OCI-M2 (cell line): ENCODE measurements around the gene TNFAIP2.
"Not testable (repeated sequence)": the region's sequence is repeated elsewhere in the genome, so short reads cannot be mapped to it uniquely, and the experiment has no call there.

Experiments used
- DNase-seq: peaks from one replicate; lab custom pipeline; 2025; ENCODE audit not compliant: unreplicated experiment; lab: John Stamatoyannopoulos, UW

The TNFAIP2 gene

DNA sequence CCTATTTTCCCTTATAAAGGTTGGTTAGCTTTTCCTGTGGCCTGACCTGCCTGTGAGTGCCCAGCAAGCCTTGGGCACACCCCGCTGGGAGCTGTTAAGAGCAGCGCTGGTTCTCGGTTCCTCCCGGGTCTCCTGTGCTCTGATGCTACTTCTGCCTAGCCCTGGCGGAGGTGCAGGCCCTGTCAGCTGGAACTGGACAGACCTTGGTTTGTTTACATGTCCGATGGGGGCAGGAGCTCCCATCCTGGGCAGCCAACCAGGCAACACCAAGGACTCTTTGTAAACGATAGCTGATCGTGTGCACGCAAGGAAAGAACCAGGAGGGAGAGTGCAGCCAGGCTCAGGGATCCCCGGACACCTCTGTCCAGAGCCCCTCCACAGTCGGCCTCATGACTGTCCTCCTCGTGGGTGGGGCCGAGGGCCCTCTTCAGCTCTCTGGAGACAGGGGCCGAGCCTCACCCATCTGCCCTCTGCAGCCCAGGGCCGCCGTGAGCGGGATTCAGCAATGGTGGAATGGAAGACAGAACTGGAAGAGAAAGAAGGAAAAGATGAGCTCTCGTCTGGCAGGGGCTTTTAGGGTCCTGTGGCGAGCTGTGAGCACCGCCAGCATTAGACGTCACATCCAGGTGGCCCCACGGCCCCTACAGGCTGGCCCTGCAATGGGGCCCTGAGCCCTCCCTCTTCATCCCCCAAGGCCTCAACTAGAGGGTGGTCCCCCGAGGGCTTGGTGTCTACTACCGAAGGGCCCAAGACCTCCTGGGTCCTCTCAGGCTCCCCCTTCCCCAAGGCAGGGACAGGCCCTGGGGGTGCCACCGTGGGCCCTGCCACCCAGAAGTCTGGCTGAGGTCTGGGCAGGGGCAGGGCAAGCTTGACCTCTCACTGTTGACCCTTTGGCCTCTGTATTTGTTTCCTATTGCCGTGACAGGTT lies 12.3 kb downstream of the TNFAIP2 start:
- DNase-seq, result no peak

DNA sequence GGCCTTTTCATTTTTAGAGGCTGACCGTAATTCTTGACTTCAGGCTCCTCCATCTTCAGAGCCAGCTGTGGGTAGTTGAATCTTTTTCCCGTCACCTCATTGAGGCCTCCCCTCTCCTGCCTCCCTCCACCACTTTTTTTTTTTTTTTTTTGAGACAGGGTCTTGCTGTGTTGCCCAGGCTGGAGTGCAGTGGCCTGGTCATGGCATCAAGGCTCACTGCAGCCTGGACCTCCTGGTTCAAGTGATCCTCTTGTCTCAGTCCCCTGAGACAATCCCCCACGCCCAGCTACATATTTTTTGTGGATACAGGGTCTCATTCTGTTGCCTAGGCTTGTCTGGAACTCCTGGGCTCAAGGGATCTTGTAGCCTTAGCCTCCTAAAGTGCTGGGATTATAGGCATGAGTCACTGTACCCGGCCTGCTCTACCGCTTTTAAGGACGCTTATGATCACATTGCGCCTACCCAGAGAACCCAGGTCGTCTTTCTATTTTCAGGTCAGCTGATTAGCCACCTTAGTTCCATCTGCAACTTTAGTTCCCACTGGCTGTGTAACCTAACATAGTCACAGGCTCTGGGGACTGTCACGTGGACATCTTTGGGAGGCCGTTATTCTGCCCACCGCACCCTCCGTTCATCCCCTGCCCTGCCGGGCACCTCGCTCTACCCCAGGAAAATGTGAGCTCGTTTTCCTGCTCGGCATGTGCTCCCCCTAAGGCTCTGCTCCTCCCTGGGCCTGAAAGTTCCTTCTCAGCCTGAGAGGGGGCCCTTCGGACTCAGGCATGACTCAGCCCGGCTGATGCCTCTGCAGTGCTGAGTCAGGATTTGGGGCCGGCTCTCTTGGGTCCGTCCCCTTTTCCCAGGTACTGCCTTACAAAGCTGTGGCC lies 13.4 kb downstream of the TNFAIP2 start:
- DNase-seq, result no peak

DNA sequence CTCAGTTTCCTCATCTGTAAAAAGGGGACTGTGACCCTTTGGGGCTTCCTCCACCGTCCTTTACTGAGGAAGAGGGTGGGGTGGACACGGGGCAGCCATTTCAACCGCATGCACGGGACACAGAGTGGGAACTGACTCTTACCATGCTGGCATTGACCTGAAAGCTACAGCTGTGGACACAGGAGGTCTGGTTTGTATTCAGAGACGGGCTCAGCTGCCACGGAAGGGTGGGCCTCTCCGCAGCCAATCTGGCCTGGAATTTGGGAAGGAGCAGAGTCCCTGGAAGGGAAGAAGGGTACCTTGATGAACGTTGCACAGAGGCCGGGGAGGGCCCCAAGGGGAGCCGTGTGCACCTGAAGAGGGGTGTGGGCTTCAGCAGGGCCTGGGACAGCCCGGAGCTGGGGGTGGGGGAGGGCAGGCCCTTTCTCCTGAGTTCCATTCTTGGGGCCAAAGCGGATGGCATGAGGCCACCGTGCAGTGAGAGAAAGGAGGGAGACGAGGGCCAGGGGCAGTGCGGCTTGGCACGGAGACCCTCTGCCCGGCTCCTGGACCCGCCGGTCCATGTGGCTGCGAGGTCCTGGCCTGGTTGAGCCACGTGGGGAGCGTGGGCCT lies 14.5 kb downstream of the TNFAIP2 start:
- DNase-seq, result no peak

DNA sequence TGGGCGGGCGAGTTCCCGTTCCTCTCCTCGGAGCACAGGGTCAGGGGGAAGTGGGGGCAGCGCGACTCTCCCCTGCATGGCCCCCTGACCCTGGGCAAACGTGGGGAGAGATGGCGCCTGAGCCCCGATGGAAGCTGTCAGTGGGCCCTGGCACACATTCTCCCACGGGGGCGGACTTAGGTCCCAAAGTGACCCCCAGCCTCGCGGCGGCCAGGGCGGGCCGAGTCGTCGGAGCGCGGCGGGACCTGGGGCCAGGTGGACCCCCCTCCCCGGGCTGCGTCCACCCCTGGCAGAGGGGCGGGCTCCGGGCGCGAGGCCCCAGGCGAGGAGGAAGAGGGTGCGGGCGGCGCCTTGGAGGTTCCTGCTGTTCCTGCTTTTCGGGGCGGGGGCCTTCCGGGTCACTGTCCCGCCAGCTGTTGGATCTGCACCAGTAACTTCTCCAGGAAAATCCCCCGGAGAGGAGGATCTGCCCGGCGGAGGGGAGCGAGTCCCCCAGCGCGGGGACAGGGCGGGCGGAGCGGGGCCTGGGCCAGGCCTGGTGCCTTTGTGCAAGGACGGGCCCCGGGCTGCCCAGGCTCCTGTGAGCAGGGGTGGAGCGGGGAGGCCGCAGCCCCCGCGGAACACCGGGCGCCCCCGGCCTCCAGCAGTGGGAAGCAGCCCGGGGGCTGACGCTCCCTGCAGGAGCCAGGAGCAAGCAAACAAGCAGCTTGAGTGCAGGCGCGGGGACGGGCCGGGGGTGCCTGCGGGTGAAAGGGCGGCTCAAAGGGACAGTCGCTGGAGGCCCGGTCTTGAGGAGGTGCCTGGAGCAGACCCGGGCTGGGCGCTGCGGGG lies 15.3 kb downstream of the TNFAIP2 start:
- DNase-seq, result no peak

DNA sequence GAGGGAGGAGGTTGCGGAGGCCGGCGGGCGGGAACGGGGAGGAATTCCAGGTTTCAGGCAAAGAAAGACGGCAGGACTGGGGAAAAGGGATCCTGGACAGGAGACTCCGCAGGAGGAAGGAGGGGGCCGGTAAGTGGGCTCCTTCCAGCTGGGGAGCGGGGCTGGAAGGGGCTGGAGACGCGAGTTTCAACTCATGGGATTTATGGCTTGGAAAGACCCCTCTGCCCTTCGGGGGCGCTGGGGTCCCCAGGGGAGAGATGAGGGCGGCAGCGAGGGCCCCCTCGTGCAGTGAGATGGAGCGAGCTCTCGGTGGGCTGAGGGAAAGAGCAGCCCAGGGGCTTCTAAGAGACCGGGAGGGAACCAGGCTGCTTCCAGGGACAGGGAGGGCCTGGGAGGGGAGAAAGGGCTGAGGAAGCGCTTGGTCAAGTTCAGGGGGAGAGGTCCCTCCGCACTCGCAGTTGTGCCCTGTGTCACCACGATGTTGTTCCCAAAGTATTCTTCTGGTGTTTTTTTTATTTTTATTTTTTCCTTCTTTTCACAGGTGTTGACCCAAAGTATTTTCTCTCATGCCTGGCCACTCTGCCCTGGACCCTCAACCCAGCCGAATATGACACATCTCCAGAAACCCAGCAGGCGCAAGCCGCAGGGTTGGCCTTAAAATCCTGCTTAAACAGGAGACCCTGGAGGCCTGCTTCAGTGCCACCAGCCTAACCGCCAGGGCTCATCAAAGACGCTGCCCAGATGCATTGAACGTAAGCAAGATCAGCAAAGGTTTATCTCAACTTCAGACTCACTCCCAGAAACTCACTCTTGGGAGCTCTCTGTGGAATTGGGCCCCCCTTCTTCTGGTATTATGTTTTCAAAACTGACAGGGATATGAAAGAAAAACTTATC lies 16.1 kb downstream of the TNFAIP2 start:
- no peak for DNase-seq

DNA sequence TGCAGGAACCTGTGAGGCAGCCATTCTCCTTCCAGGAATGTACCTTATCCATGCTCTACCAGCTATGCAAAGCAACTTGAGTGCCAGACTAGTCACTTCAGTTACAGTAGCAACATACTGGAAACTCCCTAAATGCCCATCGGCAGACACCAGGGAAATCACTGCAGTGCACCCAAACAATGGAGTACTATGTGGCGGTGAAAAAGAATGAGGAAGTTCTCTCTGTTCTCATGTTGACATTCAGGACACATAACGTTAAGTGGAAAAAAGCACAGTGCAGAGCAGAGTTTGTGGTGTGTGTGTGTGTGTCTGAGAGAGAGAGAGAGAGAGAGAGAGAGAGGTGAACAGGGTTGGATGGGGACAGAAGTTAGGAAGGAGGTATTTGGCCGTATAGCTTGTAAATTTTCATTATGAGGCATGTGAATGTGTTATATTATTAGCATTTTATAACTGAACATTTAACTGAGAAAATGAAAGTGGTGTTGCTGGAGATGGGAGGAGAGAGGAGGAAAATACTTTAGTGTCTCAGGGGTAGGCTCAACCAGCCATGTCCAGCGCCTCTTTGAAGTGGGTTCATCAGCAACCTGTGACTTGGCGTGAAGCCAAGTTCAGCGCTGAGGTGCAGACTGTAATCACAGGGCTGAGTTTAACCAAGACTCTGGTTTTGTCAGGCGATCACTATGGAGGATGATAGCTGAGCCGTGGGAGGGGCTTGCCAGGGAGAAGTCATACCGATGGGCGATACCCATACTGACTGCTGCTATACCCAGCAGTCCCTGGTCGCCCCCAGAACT lies 17.3 kb downstream of the TNFAIP2 start:
- no peak for DNase-seq

DNA sequence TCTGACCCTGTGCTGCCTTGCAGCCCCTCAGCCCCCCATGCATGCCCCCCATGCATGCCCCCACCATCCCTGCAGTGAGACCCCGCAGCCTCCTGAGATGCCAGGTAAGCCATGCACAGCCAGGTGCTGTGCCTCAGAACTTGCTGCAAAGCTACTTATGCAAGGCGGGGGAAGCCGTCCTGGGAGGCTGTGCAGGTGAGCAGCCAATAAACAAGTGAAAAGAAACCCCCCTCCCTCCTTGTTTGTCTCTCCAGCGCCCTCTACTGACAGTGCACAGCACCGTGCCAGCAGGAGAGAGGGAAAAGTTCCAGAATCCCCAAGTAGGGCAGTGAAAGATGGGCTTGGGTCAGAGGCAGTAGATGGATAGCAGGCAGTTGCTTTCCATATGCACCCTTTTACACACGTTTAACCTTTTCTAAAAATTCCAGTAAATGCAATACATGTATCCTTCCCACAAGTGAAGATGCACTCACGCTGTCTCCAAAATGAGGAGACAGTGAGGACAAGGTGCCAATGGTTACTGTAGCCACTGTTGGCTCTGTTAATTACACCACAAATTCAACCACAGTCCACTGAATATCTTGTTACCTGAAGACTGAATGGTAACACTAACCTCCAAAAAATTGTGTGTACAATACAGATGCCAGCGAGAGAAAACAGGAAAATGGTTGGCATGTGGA lies 18.0 kb downstream of the TNFAIP2 start:
- no peak for DNase-seq

DNA sequence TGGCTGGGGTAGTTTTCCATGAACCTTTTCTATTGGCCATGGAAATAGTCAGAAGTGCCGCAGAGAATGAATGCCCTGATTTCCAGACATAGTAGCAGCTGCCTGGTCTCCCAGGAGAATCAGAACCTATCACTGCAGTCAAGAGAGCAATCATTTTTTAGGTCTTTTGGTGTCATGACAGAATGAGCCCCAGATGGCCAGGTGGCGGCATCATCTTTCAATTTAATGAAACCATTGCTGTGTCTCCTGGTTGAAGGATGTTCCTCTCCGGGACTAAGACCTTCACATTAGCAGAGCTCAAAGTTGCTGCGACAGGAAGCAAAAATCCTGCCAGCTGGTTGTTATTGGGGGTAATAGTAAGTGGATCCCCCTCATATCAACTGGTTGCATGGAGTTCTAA lies 18.8 kb downstream of the TNFAIP2 start:
- DNase-seq, result no peak

DNA sequence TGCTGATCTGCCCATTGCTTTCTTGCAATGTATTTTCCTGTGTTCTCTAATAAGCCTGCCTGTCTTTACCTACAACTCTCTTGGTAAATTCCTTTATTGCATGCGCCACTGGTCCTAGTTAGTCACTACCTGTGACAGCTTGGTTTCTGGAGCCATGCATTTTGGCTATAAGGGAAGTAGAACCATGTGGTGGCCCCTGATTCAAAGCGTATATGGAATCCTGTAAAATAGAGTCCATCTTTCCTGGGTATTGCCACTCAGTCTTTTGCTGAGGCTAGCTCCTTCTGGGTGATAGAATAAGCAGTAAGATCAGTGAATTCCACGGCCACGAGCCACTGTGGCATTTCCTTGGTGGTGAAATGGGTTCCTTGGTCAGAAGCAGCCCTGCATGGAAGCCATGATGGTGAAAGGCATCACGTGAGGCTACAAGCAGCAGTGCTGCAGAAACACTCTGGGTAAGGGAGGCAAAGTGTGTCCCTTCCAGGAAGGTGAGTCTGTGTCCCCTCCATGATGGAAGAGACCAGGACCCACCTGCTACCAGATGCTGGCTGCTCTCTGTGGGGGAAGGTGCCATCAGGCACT lies 19.6 kb downstream of the TNFAIP2 start:
- no peak for DNase-seq

DNA sequence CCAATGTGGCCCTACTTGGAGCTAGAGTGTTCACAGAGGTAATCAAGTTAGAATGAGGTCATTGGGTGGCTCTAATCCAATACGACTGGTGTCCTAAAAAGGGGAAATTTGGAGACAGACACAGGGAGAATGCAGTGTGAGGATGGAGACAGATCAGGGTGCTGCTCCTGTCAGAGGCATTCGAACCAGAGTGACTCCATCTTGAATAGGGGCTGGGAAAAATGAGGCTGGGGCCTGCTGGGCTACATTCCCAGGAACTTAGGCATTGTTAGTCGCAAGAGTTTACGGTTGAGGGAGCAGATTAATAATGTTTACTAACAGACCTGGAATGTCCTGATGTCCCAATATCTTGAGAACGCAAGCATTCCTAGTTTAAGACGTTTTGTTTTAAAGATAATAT lies 20.2 kb downstream of the TNFAIP2 start:
- no peak for DNase-seq

DNA sequence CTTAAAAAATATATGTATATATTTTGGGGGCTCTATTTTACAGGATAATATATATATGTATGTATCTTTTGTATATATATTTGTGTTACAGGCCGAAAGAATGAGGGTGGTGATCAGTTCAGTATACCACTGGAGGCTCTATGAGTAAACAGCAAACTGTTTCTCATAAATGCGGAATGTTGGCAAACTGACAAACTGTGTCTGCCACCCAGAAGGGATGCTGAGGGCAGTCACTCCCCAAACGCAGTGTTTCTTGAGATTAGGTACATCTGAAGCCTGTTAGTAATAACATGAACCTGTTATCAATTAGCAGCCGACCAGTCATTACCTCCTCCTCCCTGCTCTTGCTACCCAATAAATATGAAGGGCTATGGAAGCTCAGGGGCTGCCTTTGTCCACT lies 20.8 kb downstream of the TNFAIP2 start:
- DNase-seq, result no peak

DNA sequence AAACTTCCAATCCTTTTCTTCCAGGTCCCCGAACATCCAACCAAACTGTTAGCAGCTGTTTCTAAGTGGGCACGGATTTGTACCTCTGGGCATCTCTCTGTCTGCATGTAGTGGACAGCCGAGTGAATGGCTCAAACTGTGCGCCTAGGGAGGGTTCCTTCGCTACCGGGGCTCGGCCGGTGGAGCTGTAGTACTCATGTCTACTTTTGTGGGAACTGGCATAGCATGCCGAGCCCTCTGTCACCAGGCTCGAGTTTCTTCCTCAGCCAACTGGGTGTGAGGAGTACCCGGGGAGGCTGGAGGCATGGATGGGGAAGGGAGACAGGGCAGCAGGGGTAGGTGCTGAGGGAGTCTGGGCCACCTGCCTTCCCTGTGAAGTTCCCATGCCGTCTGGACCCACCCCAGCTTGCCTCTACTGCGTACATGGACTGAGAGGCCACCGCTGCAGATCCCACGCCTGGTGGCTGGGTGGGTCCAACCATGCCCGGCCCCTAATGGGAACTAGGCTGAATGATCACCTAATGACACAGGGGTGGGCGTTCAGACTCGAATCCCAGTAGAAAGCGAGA lies 23.0 kb downstream of the TNFAIP2 start:
- no peak for DNase-seq

DNA sequence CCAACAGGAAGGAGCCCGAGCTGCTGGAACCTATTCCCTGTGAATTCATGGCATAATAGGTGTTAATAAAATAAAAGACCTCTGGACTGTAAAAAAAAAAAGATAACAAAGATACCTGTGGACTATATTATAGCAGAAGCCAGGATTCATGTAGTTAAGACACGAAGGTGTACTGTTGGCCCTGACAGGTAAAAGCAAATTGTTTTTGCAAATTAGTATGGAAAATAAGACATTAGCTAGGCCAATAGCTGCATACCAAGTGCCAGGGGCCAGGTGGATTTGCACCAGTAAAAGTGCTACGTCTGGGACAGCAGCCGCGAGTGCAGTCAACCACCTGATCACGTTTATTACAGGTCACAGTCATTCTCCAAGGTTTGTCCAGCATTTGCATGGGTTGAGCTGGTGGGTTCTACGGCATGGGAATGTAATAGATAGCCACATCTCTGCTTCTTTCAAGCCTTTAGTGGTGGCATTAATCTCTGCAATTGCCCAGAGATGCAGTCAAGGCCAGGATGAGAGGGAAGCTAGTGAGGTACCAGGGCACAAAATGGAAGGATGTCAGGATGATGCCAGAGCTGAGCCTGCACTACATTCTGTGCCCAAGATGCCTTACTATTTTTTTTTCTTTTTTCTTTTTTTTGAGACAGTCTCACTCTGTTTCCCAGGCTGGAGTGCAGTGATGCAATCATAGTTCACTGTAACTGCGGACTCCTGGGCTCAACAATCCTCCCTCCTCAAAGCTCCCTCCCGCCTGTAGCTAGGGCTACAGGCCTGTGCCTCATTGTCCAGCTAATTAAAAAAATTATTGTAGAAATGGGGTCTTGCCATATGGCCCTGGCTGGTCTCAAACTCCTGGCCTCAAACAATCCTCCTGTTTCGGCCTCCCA lies 26.3 kb downstream of the TNFAIP2 start:
- no peak for DNase-seq

DNA sequence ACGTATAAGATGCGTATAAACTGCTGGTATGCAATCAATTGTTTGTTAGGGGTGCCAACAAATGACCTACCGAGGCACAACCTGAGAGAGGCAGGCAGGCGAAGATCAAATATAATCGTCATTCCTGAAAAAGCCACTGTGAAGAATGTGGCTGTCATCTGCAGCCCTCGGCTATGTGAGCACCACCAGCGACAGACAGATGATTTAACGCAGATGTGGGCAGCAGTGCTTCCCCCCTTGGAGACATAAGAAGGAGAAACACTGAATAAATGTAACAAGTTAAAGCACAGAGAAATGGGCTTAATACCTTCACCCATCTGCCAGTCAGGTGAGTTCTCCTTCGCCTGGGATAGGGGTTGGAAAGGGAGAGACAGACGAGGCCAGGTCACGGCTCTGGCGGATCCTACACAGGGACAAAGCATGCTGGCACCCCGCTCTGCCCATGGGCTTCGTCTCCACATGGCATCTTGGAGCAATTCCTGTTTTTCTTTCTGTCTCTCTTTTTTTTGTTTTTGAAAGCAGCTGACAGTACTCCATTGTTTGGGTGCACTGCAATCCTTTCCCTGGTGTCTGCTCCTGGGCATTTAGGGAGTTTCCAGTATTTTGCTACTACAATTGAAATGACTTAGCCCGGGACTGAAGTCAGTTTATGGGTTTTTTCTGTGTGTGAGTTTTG lies 28.1 kb downstream of the TNFAIP2 start:
- DNase-seq, result no peak

DNA sequence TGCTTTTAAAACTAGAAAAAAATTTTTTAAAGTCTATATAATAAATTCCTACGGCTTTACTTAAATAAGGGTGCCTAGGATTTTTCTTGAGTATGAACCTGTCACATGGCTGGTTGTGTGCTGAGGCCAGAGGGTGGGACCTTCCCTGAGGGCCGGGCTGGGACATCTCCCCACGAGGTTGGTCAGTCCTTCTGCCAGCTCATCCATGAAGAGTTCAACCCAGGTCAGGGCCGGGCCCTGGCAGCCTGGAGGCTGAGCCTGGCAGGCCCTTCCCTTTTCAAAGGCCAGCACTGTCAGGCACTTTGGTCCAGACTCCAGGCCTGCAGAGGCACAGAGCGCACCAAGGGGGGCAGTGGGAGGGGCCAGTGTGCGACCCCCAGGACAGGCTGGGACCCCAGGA lies 31.7 kb downstream of the TNFAIP2 start:
- no peak for DNase-seq

DNA sequence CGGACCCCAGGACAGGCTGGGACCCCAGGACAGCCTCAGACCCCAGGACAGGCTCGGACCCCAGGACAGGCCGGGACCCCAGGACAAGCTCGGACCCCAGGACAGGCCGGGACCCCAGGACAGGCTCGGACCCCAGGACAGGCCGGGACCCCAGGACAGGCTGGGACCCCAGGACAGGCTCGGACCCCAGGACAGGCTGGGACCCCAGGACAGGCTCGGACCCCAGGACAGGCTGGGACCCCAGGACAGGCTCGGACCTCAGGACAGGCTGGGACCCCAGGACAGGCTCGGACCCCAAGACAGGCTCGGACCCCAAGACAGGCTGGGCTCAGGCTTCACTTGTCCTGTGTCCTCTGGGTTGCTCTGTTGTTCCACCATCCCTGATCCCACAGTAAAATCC lies 32.2 kb downstream of the TNFAIP2 start:
- not testable (repeated sequence) for DNase-seq
